DOHH2 (cell line): ENCODE data around the gene DDX18.

Experiments
- CTCF ChIP-seq: fragments of 200-600 bp; sonication (generic); IDR thresholded peaks from one replicate; pipeline ENCODE4 v1.5.1; 2014; ENCODE audit warnings: antibody characterized with exemption, mild to moderate bottlenecking, low read depth, low read length; ENCODE audit not compliant: poor library complexity, severe bottlenecking
- EZH2phosphoT487 ChIP-seq: fragments of 200-600 bp; sonication (generic); IDR thresholded peaks from 2 replicates; pipeline ENCODE4 v1.6.1; 2017; ENCODE audit warnings: borderline replicate concordance, mild to moderate bottlenecking, antibody characterized with exemption, low read length, moderate library complexity, mixed read lengths

DNA sequence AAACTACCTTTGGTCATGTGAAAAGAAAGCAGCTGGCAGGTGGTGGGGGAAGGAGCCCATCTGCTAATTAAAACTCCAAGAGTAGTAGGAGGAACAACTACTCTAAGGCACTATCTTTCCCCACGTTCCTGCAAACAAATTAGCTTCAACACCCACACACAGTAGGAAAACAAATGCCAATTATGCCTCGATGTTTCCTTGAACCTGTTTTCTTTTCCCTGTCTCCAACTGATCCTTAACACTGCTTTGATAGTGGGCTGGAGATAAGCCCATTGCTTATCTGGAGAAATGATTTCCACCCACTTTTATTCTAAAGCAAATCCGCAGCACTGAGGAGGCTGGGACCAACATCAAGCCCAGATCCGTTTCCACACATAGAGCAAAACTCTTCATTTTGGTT is 36.0 kb downstream of the DDX18 start:
- TF ChIP-seq CTCF, result no peak
- no peak for TF ChIP-seq EZH2phosphoT487
